Lung (tissue), 12 donors: ENCODE measurements around the gene SLC25A36. TPM values are rescaled to one million over a fixed set of nuclear protein-coding genes. Genes with fewer than 3 reads are reported as not detected.

ENCODE experiments used
- ATAC-seq: fragments of 200-7000 bp; cut with Tn5 transposase; one replicate; pipeline ENCODE4 v1.9.1; 2020; ENCODE audit warnings: moderate number of reproducible peaks; ENCODE audit not compliant: insufficient read depth, low FRiP score
- DNase-seq, 3 donors: peaks; one replicate each; pipeline ENCODE4 v3.0.0-alpha.2; 2013 to 2017
- H3K27ac ChIP-seq, 2 donors: one replicate each; pipeline ENCODE4 v1.5.1; 2013; ENCODE audit warnings: mild to moderate bottlenecking in 2 of 2, moderate library complexity in 2 of 2, control low read depth in 1 of 2, inconsistent platforms in 1 of 2, low read depth in 1 of 2, low read length in 1 of 2
- H3K27me3 ChIP-seq, 3 donors: one replicate each; pipeline ENCODE4 v1.5.1; 2013; ENCODE audit warnings: low read length in 2 of 3; ENCODE audit not compliant: control insufficient read depth in 3 of 3, insufficient read depth in 3 of 3
- H3K36me3 ChIP-seq, 4 donors: one replicate each; pipeline ENCODE4 v1.5.1; 2013; ENCODE audit warnings: low read length in 4 of 4, mild to moderate bottlenecking in 1 of 4, moderate library complexity in 1 of 4; ENCODE audit not compliant: control insufficient read depth in 4 of 4, insufficient read depth in 4 of 4
- H3K4me1 ChIP-seq, 5 donors: one replicate each; pipeline ENCODE4 v1.5.1; 2013; ENCODE audit warnings: low read length in 5 of 5, mild to moderate bottlenecking in 2 of 5, moderate library complexity in 1 of 5; ENCODE audit not compliant: control insufficient read depth in 5 of 5, insufficient read depth in 5 of 5
- H3K4me3 ChIP-seq: one replicate; pipeline ENCODE4 v1.5.1; 2013; ENCODE audit warnings: mild to moderate bottlenecking, control low read depth, moderate library complexity
- H3K9ac ChIP-seq, 2 donors: one replicate each; pipeline ENCODE4 v1.5.1; 2013; ENCODE audit warnings: low read length in 2 of 2, control low read depth in 1 of 2; ENCODE audit not compliant: insufficient read depth in 1 of 2
- H3K9me3 ChIP-seq, 4 donors: one replicate each; pipeline ENCODE4 v1.5.1; 2013; ENCODE audit warnings: low read length in 3 of 4, mild to moderate bottlenecking in 1 of 4, moderate library complexity in 1 of 4; ENCODE audit not compliant: control insufficient read depth in 4 of 4, insufficient read depth in 3 of 4
- WGBS, 2 donors: extraction: QIAGEN DNeasy Blood & Tissue Kit; methylation state at CpG; one replicate each; pipeline ENCODE4 v1.1.7; 2013; 5-methylcytosine and 5-hydroxymethylcytosine counted together
- polyA plus RNA-seq, 2 donors: library from polyadenylated mRNA; stranded (reverse); fragments of 200-250 nt; gene quantifications; one replicate each; pipeline ENCODE4 v1.2.1, GENCODE V29; 2013
- total RNA-seq, 2 donors: library from RNA; depleted of rRNA in 1 of 2; stranded (reverse); fragments of >200 nt in 1 of 2; gene quantifications; one replicate each; pipeline ENCODE4 v1.2.1, GENCODE V29; 2014 to 2021
- TF ChIP-seq, protein P1 (sequence below): IDR thresholded peaks from 2 replicates; pipeline ENCODE4 v1.5.1; 2012; ENCODE audit warnings: mild to moderate bottlenecking; ENCODE audit errors: control extremely low read depth, extremely low read depth
- donor health status: control.
- donor health status: control.
- donor health status: Bipolar disorder and iron deficiency.
- donor health status: healthy.
- donor health status: DM: yes; HTN: yes; CAD: no.

Gene SLC25A36
- total and polyA plus RNA-seq, 4 donors = 16.9 to 289 (median 55.2) TPM

- peaks cover 0 to 24% (median 14%) of the 10 kb centered on the region in 5 donors for H3K4me1 ChIP-seq
- no peaks in the 10 kb centered on the region for H3K9me3 ChIP-seq
- peaks cover 0 to 2% (median 0%) of the 10 kb centered on the region in 4 donors for H3K36me3 ChIP-seq
- peak overlapping the region; percentile 79 to 100 for H3K27ac ChIP-seq
- 45 to 46% methylated on average over 5 of the region's 5 CpGs for WGBS, 2 donors
- ATAC-seq = no peak
- DNase-seq = no peak
- TF ChIP-seq, protein P1, sequence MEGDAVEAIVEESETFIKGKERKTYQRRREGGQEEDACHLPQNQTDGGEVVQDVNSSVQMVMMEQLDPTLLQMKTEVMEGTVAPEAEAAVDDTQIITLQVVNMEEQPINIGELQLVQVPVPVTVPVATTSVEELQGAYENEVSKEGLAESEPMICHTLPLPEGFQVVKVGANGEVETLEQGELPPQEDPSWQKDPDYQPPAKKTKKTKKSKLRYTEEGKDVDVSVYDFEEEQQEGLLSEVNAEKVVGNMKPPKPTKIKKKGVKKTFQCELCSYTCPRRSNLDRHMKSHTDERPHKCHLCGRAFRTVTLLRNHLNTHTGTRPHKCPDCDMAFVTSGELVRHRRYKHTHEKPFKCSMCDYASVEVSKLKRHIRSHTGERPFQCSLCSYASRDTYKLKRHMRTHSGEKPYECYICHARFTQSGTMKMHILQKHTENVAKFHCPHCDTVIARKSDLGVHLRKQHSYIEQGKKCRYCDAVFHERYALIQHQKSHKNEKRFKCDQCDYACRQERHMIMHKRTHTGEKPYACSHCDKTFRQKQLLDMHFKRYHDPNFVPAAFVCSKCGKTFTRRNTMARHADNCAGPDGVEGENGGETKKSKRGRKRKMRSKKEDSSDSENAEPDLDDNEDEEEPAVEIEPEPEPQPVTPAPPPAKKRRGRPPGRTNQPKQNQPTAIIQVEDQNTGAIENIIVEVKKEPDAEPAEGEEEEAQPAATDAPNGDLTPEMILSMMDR = no peak
- H3K27me3 ChIP-seq = no peaks in the 10 kb centered on the region
- peak overlapping the region in 1 of 2 donors; percentile 73 for H3K9ac ChIP-seq
- peak overlapping the region; percentile 64 for H3K4me3 ChIP-seq
Measured at GRCh38 chr3:140941090-140941433, 574 bp upstream of the SLC25A36 start.

GRCh38 chr3:140942221-140943104 lies 827 bp downstream of the SLC25A36 start:
- WGBS, 2 donors = 0 to 1% methylated on average over 56 of the region's 56 CpGs
- TF ChIP-seq, protein P1 = no peak
- Histone ChIP-seq H3K27ac (peak overlapping the region; percentile 93 to 100), H3K4me1 (peaks cover 1 to 24% (median 17%) of the 10 kb centered on the region in 5 donors), H3K4me3 (peak overlapping the region; percentile 99), H3K9ac (peak overlapping the region; percentile 97 to 99), H3K27me3 (no peaks in the 10 kb centered on the region), H3K9me3 (no peaks in the 10 kb centered on the region), H3K36me3 (peaks cover 0 to 2% (median 0%) of the 10 kb centered on the region in 4 donors)
- DNase-seq = peak; percentile 83 to 87 (median 86)
- peak; percentile 53 for ATAC-seq

DNA sequence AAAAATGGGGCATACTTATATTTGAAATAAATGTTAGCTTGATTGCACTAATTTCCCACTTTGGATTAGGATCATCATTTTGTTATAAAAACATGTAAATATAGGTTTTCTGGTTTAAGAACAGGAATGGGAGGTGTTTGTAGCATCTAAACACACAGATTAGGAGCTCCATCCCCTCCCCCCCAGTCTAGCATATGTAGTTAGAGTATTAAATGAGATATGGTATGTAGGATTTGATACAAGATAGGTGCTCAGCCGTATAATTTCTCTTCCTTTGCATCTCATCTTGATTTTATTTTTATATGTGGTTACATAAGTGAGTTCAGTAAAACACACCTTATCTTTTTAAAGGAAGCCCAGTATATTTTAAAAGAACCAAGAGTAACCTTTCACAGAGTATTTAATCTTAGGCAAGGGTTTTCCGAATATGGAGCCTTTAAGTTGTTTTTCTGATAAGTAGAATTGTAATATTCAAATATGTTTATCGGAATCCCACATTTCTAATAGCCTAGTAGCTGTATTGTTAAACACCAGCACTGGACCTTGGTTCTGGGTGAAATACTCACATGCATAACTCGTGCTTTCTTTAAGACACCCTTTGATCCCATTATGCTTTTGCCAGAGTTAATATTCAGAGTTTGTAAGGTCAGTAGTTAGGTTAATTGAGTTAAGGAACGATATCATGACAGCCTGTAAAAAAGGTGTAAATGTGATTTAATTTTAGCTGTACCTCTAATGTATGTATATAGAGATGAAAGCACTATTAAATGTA lies 2.3 kb downstream of the SLC25A36 start:
- TF ChIP-seq, protein P1 = no peak
- DNase-seq (no peak), ATAC-seq (no peak)
- Histone ChIP-seq H3K27me3 (no peaks in the 10 kb centered on the region), H3K27ac (no peak overlapping the region), H3K36me3 (peaks cover 0 to 2% (median 0%) of the 10 kb centered on the region in 4 donors), H3K9me3 (no peaks in the 10 kb centered on the region), H3K9ac (peak overlapping the region; percentile 97 to 99), H3K4me3 (no peak overlapping the region), H3K4me1 (peaks cover 1 to 29% (median 18%) of the 10 kb centered on the region in 5 donors)
- 58 to 73% methylated on average over 5 of the region's 5 CpGs for WGBS, 2 donors
